NT2/D1 (cell line): ENCODE data around the gene TPM2.
"Not testable (repeated sequence)": the region's sequence is repeated elsewhere in the genome, so short reads cannot be mapped to it uniquely, and the experiment has no call there.

Experiments used
- SUZ12 ChIP-seq: IDR thresholded peaks from 2 replicates; pipeline ENCODE4 v1.6.1; 2011; ENCODE audit not compliant: insufficient read length, insufficient read depth; ENCODE audit errors: extremely low read depth
- YY1 ChIP-seq: IDR thresholded peaks from 2 replicates; pipeline ENCODE4 v1.6.1; 2011; ENCODE audit not compliant: insufficient read length, insufficient read depth

GRCh38 chr9:35637427-35637955 lies 52.2 kb downstream of the TPM2 start:
- TF ChIP-seq SUZ12, YY1: not testable (repeated sequence)
